T-helper 22 cell (primary cell): ENCODE results near the gene UTP14C.
"Not testable (repeated sequence)": the region's sequence is repeated elsewhere in the genome, so short reads cannot be mapped to it uniquely, and the experiment has no call there.

Experiments used
- DNase-seq: peaks from one replicate; pipeline ENCODE4 v3.0.0-alpha.2; 2020; ENCODE audit warnings: low read depth

The UTP14C gene

DNA sequence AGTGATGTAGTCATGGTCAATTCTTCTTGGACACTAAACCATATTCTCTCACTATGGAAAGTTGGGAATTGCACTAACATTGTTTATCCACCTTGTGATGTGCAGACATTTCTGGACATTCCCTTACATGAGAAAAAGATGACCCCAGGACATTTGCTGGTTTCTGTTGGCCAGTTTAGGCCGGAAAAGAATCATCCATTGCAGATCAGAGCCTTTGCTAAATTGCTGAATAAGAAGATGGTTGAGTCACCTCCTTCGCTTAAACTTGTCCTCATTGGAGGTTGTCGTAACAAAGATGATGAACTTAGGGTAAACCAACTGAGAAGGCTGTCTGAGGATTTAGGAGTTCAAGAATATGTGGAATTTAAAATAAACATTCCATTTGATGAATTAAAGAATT, at the start of gene UTP14C:
Gene UTP14C (plus strand): TSS at position 211 of the 400 bp plus-strand sequence. CDS start 4,114 bp downstream, outside the sequence.
- DNase-seq = no peak

- no peak for DNase-seq
These were observed 48.1 kb upstream of the UTP14C start for GRCh38 chr13:51976423-51976822.

GRCh38 chr13:51976890-51977289, 47.6 kb upstream of the UTP14C start:
- no peak for DNase-seq

- DNase-seq = no peak
These were observed 46.9 kb upstream of the UTP14C start for GRCh38 chr13:51977625-51978024.

GRCh38 chr13:51978796-51979556, 45.5 kb upstream of the UTP14C start:
- no peak for DNase-seq

DNA sequence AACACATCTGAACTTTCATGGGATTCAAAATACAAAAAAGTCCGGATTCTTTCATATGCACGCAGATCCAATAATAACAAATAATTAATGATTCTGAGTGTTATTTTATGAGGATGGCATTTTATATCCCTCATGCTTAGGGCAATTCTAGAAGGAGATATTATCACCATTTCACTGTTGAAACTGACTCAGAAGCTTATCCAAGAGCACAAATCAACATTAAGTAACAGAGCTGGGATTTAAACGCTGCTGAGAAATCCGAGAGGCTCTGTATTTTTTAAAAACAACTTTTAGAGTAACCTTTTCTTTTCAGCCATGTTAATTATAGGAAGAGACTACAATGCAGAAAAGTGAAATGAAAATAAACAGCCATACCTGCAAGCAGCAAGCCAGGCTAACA, 43.6 kb upstream of the UTP14C start:
- no peak for DNase-seq

GRCh38 chr13:51981355-51981754, 43.1 kb upstream of the UTP14C start:
- DNase-seq = no peak

DNA sequence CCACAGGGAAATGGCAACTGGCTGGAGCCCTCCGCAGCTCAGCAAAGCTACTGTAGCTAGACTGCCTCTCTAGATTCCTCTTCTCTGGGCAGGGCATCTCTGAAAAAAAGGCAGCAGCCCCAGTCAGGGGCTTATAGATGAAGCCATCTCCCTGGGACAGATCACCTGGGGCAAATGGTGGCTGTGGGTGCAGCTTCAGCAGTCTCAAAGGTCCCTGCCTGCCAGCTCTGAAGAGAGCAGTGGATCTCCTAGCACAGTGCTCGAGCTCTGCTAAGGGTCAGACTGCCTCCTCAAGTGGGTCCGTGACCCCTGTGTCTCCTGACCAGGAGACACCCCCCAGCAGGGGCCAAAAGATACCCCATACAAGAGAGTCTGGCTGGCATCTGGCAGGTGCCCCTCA, 41.2 kb upstream of the UTP14C start:
- DNase-seq = not testable (repeated sequence)

GRCh38 chr13:51984904-51985303, 39.6 kb upstream of the UTP14C start:
- DNase-seq = not testable (repeated sequence)

DNA sequence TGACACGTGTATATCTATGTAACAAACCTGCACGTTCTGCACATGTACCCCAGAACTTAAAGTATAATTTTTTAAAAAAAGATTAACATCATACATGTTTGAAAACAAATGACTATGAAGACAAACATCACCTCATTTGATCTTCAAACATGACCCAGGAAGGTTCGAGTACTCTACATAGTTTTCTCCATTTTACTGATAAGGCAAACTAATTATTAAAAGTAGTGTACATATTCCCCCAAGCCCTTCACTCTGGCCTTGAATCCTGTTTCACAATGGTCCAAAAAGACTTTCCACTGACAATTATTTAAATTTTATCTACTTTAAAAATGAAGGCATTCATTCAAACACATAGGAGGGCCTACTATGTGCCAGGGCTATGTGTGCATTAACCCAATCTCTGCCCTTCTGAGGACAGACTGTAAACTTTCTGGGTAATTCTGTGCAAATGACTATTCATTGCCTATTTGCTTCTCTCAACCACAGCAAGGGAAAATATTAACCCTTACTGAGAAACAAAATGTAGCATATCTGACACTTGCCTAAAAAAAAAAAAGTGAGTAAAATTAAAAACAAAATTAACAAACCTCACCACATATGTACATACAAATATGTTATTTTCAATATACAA, 35.4 kb upstream of the UTP14C start:
- no peak for DNase-seq

GRCh38 chr13:51993713-51994112, 30.8 kb upstream of the UTP14C start:
- DNase-seq = no peak

DNA sequence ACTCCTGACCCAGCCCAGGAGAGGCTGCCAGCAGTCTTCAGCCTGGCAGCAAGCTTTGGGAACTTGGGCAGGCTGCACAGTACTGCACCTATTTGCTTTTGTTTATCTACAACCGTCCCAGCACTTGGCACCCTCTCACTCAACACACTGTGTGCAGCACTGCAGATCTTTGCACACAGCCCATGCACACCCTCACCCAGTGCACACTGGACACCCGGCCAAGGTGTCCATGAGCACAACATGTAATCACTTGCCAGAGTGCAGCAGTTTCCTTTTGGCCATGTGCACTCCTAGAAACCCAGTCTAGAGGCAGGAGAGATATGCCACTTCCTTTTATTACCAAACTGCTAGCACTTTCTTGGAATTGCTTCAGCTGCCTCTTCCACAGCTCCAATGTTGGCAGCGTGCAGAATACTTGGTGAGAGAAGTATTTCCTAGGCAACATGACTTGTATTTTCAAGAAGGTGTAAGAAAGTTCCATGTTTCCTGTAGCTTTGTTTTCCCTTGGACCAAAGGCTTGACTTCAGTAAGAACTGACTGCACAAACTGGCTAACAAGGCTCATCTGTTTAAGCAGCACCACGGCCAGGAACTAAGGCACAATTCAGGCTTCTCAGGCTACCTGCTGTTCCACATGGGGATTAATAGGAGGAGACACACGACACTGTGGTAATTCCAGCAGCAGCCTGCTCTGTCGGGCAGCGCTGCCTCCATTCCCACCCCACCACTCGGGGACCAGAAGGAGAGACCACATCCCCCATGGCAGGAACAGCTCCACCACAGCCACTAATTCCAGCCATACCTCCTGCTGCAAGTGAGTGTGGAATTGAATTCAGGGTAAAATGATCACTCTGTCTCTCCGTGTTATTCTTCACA, 28.6 kb upstream of the UTP14C start:
- DNase-seq = no peak

GRCh38 chr13:51996641-51997040, 27.9 kb upstream of the UTP14C start:
- no peak for DNase-seq

GRCh38 chr13:51997186-51997585, 27.3 kb upstream of the UTP14C start:
- DNase-seq = no peak

GRCh38 chr13:51997641-51998330, 26.7 kb upstream of the UTP14C start:
- DNase-seq = no peak

DNA sequence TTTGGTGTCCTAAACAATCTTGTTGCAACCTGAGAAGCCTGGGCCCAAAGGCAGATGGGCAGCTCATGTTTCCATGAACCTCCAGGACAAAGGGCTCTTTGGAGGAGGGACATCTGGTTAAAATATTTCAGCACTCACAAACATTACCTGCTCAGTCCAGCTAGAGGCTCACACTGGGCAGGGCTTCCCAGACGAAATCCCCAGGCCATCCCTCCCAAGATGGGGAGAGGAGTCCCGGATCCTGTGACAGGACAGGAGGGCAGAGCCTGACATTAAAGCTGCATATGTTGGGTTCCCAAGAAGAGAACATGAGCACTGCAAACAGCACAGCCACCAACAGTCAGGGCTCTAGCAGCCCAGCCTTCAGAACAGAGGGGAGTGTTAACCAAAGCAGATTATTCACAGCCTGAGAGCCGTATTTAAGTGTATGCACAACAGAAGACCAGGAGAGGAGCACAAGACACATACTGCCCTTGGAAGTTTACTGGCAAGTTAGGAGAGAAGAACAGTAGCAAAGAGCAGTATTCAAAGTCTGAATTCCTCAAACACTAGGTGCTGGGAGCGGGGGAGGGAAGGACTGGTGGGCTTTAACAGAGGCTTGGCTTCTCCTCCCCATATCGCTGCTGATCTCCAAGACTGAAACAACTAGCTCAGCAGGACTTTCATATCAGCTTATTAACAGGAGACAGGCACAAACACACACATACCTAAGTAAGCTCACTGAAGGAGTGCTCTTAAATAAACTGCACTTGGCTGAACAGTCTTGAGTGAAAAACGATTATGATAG, 25.6 kb upstream of the UTP14C start:
- DNase-seq = no peak

DNA sequence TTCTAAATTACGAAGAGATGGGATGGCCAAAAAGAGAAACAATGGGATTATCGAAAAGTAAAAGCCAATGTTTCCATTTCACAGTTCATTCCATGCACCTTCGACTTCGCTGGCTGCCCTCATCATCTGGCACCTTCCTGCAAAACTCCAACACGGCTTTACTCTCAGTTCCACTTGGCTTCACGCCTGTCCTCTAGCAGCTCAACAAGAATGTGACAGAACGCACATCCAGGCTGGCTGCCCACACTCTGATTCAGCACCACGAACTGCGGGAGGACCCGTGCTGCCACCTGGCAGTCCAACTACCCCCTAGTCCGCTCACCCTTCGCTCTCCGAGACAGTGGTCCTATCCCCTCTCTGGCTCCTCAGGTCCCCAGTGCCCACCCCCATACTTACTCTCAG, 25.0 kb upstream of the UTP14C start:
- no peak for DNase-seq

GRCh38 chr13:51999921-52000320, 24.6 kb upstream of the UTP14C start:
- DNase-seq = no peak

DNA sequence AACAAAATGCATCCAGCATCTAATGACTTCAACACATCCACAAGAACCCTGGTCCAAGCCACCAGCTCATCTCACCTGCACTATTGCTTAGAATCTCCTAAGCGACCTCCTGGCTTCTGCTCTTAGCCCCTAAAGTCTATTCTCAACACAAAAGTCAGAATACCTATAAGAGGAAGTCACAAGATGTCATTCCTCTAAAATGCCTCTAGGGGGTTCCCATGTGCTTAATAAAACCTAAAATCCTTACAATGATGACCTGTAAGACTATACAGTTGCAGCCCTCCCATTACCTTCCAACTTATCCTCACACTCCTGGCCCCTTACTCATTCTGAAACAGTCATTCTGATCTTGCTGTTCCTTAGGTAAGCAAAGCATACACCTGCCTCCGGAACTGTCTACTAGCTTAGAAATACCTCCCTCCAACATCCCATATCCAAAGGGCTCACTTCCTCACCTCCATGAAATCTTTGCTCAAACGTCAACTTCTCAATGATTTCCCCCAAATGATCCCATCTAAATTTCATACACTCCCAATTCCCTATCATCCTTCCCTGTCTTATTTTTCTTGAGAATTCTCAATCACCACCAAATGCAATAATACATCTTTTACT, 23.3 kb upstream of the UTP14C start:
- DNase-seq = no peak

GRCh38 chr13:52002361-52002760, 22.1 kb upstream of the UTP14C start:
- no peak for DNase-seq

DNA sequence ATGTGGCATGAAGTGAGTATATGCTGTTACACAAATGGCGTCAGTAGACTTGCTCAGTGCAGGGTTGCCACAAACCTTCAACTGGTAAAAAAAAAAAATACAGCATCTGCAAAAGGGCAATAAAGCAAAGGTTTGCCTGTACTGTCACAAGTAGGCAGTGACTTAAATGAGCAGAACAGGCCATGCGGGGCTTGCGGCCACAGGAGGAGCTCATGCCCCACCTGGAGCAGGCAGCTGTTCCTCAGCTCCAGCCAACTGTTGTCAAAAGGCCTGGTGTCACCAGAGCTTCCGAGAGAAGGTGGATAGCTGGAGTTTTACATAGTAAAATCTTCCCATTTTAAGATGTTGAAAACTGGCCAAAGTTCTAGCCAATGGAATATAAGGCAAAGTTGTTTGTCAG, 20.9 kb upstream of the UTP14C start:
- no peak for DNase-seq
